Heart left ventricle (tissue), 16 donors: ENCODE results near the gene XXYLT1. TPM values are rescaled to one million over a fixed set of nuclear protein-coding genes. Genes with fewer than 3 reads are reported as not detected.

Experiments
- ATAC-seq, 4 donors: fragments of 200-7000 bp; cut with Tn5 transposase; one replicate each; pipeline ENCODE4 v1.9.1; 2020 to 2022; ENCODE audit warnings: moderate library complexity in 4 of 4, mild to moderate bottlenecking in 3 of 4, moderate number of reproducible peaks in 1 of 4
- DNase-seq, 5 donors: peaks; one replicate each; pipeline ENCODE4 v3.0.0-alpha.2; 2020
- H3K27ac ChIP-seq, 12 donors: fragments of 200-600 bp; sonication (generic) in 4 of 12; one replicate each; pipeline versions ENCODE4 v1.5.0 to v1.8.0; 2016 to 2022; ENCODE audit warnings: mild to moderate bottlenecking in 2 of 12
- H3K27me3 ChIP-seq, 9 donors: fragments of 200-600 bp; sonication (generic) in 2 of 9; one replicate each; pipeline versions ENCODE4 v1.5.1 to v1.8.0; 2016 to 2022; ENCODE audit warnings: mild to moderate bottlenecking in 3 of 9
- H3K36me3 ChIP-seq, 9 donors: fragments of 200-600 bp; sonication (generic) in 2 of 9; one replicate each; pipeline versions ENCODE4 v1.5.0 to v1.8.0; 2018 to 2022; ENCODE audit warnings: mild to moderate bottlenecking in 2 of 9
- H3K4me1 ChIP-seq, 12 donors: fragments of 200-600 bp; sonication (generic) in 4 of 12; one replicate each; pipeline versions ENCODE4 v1.5.0 to v1.8.0; 2016 to 2022; ENCODE audit warnings: mild to moderate bottlenecking in 3 of 12
- H3K4me3 ChIP-seq, 12 donors: fragments of 200-600 bp; sonication (generic) in 4 of 12; one replicate each; pipeline versions ENCODE4 v1.5.0 to v1.8.0; 2017 to 2022; ENCODE audit warnings: mild to moderate bottlenecking in 9 of 12, moderate library complexity in 4 of 12
- H3K9me3 ChIP-seq, 12 donors: fragments of 200-600 bp; sonication (generic) in 4 of 12; one replicate each; pipeline versions ENCODE4 v1.5.0 to v1.8.0; 2016 to 2022; ENCODE audit warnings: mild to moderate bottlenecking in 1 of 12
- CTCF ChIP-seq, 12 donors: fragments of 200-600 bp; sonication (generic) in 4 of 12; IDR thresholded peaks; one replicate each; pipeline versions ENCODE4 v1.5.0 to v1.8.0; 2018 to 2022; ENCODE audit warnings: antibody characterized with exemption in 12 of 12, mild to moderate bottlenecking in 5 of 12
- POLR2A ChIP-seq, 2 donors: fragments of 450-650 bp; IDR thresholded peaks; one replicate each; pipeline ENCODE4 v1.6.1; 2017; ENCODE audit warnings: antibody characterized with exemption in 2 of 2, mild to moderate bottlenecking in 2 of 2, moderate library complexity in 2 of 2
- WGBS, 4 donors: extraction: QIAGEN DNeasy Blood & Tissue Kit in 2 of 4; methylation state at CpG; one replicate each; pipeline versions ENCODE4 v1.1.5 to v1.1.7; 2013 to 2018; 5-methylcytosine and 5-hydroxymethylcytosine counted together
- intact Hi-C, 10 donors: fragments of 100-400 bp; cut with DNase I; formaldehyde crosslinking; loops; one replicate each; pipeline versions ENCODE4 v1.11.1 to v1.14.2; 2022
- polyA plus RNA-seq, 2 donors: library from polyadenylated mRNA; stranded (reverse); fragments of 200-250 nt; gene quantifications; one replicate each; pipeline ENCODE4 v1.2.3, GENCODE V29; 2013
- total RNA-seq, 9 donors: library from RNA; depleted of rRNA in 2 of 9; stranded (reverse); fragments of >200 nt in 2 of 9; fragmentation: NEBNext Ultra II Directional in 3 of 9; extraction: Animal tissue kit (Norgen Biotek cat#: 25700) in 3 of 9; gene quantifications; one replicate each; pipeline versions ENCODE4 v1.1.0 to v1.2.4, GENCODE V29; 2016 to 2023
- donor health status: ischemic (EF 13 %, LVEDD 7.1; RV severe dilation, severe dysfunction).
- donor health status: healthy with polysubstance abuse.
- donor health status: DM: no; HTN: yes; CAD: no.
- donor health status: DM: no; HTN: no; CAD: no.
- donor health status: ischemic (EF 25% LVEDD 6.9; RV normal size, moderate dysfunction).
- donor health status: ischemic (EF 25% LVEDD 5.7; RV mildly dilated, moderate dysfunction).
- donor health status: healthy.
- donor health status: DM: yes; HTN: yes; CAD: no.
- donor health status: ischemic (EF 35%, LVEDD 5.7; RV mildly dilated, moderate dysfunction).
- donor health status: nonischemic (EF 11% LVEDD 7.7; RV severe dilation, severe dysfunction).
- donor health status: DM: yes; HTN: yes; CAD: no.
- donor health status: PGD.
- donor health status: ischemic (EF 29% LVEDD 5.4; RV normal size, mild dysfunction).
- donor health status: nonischemic (EF 23%, LVEDD 6.1; RV moderate dilation, normal function).

Gene XXYLT1
- total and polyA plus RNA-seq, 11 donors: 1.9 to 8.6 (median 4.8) TPM

- peak in 2 of 4 donors; percentile 59 to 60 for ATAC-seq
Measured at GRCh38 chr3:195226900-195227447, 44.0 kb downstream of the XXYLT1 start.

GRCh38 chr3:195226445-195226844 lies 44.5 kb downstream of the XXYLT1 start:
- H3K4me1 ChIP-seq: peaks cover 0 to 25% (median 15%) of the 10 kb centered on the region in 12 donors
- peaks cover 0 to 12% (median 0%) of the 10 kb centered on the region in 9 donors for H3K36me3 ChIP-seq
- no peak overlapping the region for H3K27ac ChIP-seq
- TF ChIP-seq POLR2A (IDR thresholded peaks at IDR 0.05) (no peak), CTCF (IDR thresholded peaks at IDR 0.05) (no peak)
- peaks cover 0 to 8% (median 0%) of the 10 kb centered on the region in 12 donors for H3K9me3 ChIP-seq
- intact Hi-C loops: no loop called here
- DNase-seq: no peak
- no peak for ATAC-seq
- H3K4me3 ChIP-seq: no peak overlapping the region
- no peaks in the 10 kb centered on the region for H3K27me3 ChIP-seq
- 91 to 93% (median 93%) methylated on average over 7 of the region's 7 CpGs for whole genome bisulfite sequencing, 4 donors

More at GRCh38 chr3:195226900-195227447, 44.0 kb downstream of the XXYLT1 start:
- peak in 9 of 12 donors; percentile 11 to 47 (median 30) for TF ChIP-seq CTCF (IDR thresholded peaks at IDR 0.05)
- no peak for TF ChIP-seq POLR2A (IDR thresholded peaks at IDR 0.05)
- DNase-seq: peak in 2 of 5 donors; percentile 13 to 19
- no peak overlapping the region for H3K27ac ChIP-seq
- peaks cover 0 to 12% (median 0%) of the 10 kb centered on the region in 9 donors for H3K36me3 ChIP-seq
- WGBS, 4 donors: 65 to 69% (median 67%) methylated on average over 8 to 9 of the region's 9 CpGs
- no peaks in the 10 kb centered on the region for H3K27me3 ChIP-seq
- peaks cover 0 to 20% (median 12%) of the 10 kb centered on the region in 12 donors for H3K4me1 ChIP-seq
- intact Hi-C loops: no loop called here
- H3K9me3 ChIP-seq: peaks cover 0 to 8% (median 0%) of the 10 kb centered on the region in 12 donors
- no peak overlapping the region for H3K4me3 ChIP-seq

GRCh38 chr3:195224980-195225580 lies 45.9 kb downstream of the XXYLT1 start:
- TF ChIP-seq POLR2A (IDR thresholded peaks at IDR 0.05): no peak
- no peak for TF ChIP-seq CTCF (IDR thresholded peaks at IDR 0.05)
- 98 to 100% (median 99%) methylated on average over 3 of the region's 3 CpGs for WGBS, 4 donors

GRCh38 chr3:195224156-195224979 lies 46.6 kb downstream of the XXYLT1 start:
- Histone ChIP-seq H3K4me3 (no peak overlapping the region), H3K27ac (peak overlapping the region in 8 of 12 donors; percentile 7 to 83 (median 49)), H3K4me1 (peaks cover 0 to 30% (median 19%) of the 10 kb centered on the region in 12 donors), H3K36me3 (peaks cover 0 to 12% (median 0%) of the 10 kb centered on the region in 9 donors), H3K27me3 (no peaks in the 10 kb centered on the region), H3K9me3 (no peaks in the 10 kb centered on the region)
- TF ChIP-seq CTCF (IDR thresholded peaks at IDR 0.05): no peak
- TF ChIP-seq POLR2A (IDR thresholded peaks at IDR 0.05): no peak
- ATAC-seq (no peak), DNase-seq (peak in 1 of 5 donors; percentile 11)
- intact Hi-C loops: no loop called here
- 85 to 92% (median 91%) methylated on average over 9 to 12 of the region's 12 CpGs for WGBS, 4 donors

More at GRCh38 chr3:195224980-195225580, 45.9 kb downstream of the XXYLT1 start:
- no peak for ATAC-seq
- H3K27ac ChIP-seq: peak overlapping the region in 1 of 12 donors; percentile 83
- H3K9me3 ChIP-seq: no peaks in the 10 kb centered on the region
- no peak overlapping the region for H3K4me3 ChIP-seq
- intact Hi-C loops: no loop called here
- peaks cover 0 to 30% (median 19%) of the 10 kb centered on the region in 12 donors for H3K4me1 ChIP-seq
- H3K36me3 ChIP-seq: peaks cover 0 to 12% (median 0%) of the 10 kb centered on the region in 9 donors
- no peaks in the 10 kb centered on the region for H3K27me3 ChIP-seq
- peak in 1 of 5 donors; percentile 5 for DNase-seq
